ENCODE results near the gene ABCB1.

GRCh38 chr7:87505122-87505521, 95.6 kb downstream of the ABCB1 start:
- TF ChIP-seq CTCF (tag by site-specific recombination; IDR thresholded peaks at IDR 0.05): no peak
- no peak for TF ChIP-seq ZNF10 (tag by site-specific recombination; IDR thresholded peaks at IDR 0.05)
- no peak for TF ChIP-seq SP3 (tag by site-specific recombination; IDR thresholded peaks at IDR 0.05)
